Activated CD8-positive, alpha-beta memory T cell treated with anti-CD3 and anti-CD28 coated beads, Interleukin-2, amount 50 U/mL, for 1 hour (primary cell): ENCODE results near the gene ENTPD8.
"Not testable (repeated sequence)": the region's sequence is repeated elsewhere in the genome, so short reads cannot be mapped to it uniquely, and the experiment has no call there.

Source experiments
- DNase-seq: peaks from one replicate; pipeline ENCODE4 v3.0.0-alpha.2; 2020; ENCODE audit errors: extremely low read depth

Gene ENTPD8

DNA sequence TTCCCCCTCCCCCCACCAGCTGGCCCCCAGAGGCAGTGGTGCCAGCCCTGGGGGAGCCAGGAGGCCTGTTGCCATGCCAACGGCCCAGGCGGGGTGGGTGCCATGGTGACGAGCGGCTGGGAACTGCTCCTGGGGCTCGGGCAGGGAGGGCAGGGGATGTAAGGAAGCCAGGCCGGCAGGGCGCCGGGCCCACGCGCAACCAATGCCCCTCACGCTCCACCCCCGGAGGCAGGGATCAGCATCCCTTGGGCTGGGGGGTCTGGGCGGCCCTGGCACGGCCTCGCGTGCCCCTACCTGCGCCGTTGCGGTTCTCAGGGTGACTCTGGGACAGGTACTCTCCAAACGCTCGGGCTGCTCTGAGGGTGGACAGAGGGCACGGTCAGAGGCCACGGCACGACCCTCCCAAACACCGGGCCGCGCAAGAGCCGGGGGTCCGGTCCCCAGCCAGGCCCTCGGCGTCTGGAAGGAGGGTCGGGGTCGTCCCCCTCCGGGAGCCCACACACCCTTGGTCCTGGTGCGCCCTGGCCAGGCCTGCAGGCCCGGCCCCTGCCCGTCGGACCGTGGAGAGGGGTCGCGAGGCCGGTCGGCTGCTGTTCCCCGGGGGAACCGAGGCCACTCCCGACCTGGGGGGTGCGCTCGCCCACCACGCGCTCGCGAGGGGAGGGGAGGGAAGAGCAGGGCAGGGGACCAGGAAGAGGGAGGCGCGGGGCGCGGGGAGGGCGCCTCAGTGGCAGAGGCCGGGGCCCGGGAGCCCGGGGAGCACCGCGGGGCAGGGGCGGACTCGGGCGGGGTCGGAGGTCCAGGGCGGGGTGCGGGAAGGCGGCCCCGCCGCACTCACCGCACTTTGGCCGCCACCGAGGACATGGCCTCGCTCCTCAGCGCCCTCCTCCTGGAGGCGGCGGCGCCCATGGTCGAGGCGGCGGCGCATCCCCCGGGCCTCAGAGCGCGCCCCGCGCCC is 17.3 kb upstream of the ENTPD8 start:
- no peak for DNase-seq

DNA sequence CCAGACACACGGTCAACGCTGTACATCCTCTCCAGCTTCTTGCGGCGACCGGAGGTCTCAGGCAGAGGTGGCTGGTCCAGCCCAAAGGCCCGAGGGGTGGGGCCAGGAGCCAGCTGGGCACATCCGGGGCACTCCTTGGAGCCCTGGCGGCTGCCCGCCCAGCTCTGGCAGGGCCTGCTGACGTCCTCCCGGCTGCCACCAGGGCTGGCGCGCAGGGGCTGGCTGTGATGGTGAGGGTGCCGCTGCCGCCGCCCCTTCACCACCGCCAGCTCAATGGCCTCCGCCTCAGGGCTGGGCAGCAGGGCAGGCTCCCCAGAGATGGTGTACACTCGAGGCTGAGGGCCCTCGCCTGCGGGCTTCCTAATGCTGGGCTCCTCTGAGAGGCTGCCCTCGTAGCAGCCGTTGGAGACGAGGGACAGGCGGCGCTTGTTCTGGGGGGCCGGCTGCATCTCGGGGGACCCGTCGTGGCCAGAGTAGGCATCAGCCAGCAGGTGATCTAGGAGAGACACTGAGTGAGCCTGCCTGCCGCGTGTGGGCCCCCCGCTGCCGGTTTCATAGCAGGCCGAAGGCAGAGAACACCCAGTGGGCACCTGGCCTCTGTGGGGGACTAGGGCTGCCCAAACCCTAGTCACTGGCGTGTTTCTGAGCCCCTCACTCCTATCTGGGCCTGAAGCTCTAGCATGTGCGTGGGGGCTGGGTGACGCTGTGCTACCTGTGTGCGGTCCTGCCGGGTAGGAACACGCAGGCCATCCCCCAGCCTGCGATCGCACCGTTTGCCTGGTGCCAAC is 16.4 kb upstream of the ENTPD8 start:
- no peak for DNase-seq

DNA sequence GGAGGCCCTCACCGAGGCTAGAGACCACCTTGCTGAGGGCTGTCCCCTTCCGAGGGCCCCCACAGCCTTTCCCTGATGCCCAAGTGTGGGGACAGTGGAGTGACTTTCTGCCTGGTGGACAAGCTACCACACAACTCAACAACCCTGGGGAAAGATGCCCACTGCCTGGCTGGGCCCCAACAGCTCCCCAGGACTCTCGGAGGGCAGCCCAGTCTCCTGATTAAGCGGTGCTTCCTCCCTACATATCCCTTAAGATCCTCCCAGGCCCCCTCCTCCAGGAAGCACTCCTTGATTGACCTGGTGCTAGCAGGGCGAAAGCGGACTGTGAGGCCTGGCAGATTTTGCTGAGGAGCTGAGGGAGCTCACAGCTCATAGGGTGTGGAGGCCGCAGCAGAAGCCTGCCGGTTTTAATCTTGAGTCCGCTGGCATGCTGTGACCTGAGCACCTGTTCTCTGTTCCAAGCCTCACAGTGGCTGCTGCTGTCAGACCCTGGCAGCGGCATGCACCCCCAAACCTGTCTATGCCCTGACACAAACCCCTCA is 15.8 kb upstream of the ENTPD8 start:
- no peak for DNase-seq

DNA sequence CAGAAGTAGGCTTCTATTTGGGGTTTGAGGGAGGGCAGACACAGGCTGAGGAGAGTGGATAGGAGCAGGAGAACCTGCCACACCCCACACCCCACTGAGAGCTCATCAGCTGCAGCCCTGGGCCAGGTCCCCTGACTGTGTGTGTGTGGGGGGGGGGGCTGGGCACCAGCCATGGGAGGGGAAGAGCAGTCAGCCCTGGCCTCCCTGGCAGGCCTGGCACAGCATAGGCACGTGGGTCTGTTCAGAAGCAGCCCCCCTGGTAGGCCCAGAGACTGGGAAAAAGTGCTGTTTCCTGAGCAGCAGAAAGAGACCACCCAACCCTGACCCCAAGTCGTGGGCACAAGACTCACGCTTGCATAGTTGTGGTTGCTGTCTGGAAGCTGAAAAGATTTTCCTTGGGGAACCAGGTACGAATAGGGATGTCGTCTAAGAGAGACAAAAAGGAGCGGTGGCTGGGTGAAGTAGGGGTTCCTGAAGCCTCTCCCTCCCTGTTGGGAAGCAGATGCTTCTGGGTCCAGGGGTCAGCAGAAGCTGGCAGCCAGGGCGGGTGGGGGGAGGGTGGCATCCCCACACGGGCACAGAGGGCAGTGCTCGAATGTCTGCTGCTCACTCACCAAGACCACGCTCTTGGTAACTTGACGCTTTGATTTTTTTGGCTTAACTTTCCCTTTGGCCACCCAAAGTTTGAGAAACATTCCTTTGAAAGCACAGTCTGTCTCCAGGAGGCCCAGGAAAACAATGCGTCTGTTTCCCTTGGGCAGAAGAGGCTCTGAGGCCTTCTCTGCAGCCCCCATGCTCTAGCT is 15.1 kb upstream of the ENTPD8 start:
- no peak for DNase-seq

DNA sequence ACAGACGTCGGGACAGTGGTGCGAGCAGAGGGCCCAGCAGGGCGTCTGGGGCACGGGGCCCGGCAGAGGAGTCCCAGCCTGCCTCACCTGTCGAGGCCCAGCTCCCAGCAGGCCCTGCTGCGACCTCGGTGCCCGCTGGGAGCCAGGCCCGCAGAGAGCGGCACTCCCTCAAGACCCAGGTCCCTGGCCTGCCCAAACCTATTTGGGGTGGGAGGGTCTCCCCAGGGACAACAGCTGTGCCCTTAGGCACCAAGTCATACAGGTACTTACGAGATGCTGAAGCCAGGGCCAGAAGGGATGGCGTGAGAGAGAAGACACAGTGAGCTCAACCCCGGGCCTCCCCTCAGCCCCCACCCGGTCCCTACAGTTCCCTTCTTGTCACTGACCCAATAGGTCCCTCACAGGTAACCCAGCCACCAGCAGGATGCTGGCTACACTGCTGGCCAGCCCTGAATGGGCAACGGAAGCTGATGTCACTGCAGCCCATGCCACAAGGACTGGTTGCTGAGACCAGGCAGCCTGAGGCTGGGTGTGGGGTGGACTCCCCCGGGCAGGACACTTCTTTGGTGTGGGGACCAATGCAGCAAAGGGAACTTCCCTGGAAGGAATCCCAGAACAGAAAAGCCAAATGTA is 14.3 kb upstream of the ENTPD8 start:
- DNase-seq, result no peak

DNA sequence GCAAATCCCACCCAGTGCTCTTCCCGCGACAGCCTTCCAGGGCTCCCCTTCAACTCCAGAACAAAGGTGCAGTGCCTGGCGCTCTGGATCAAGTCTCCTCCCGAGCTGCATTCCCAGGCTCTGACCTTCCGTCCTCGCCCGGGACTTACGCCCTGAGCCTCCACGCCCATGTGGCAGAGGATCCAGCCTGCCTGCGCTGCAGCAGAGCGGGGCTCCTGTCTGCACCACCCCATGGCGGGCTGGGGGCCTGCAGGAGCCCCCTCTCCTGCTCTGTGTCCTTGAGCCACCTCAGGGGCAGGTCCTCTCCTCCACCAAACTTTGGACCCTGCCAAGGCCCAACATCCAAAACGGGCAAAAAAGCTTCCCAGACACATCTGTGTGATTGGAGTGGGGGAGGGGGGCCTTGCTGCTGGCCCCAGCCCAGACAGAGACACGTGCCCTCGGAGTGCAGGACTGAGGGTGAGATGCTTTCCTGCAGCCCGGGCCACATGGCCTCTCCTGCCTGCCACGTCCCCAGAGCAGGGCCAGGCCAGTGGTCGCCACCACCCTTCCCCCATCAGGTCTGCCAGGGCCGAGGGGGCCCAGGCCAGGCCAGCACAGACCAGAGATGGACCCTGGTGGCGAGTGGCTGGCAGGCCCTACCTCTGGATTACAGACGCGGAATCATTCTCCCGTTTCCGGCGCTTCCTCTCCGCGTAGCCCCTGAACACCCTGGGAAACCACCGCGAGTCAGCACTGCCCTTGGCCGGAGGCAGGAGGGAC is 13.6 kb upstream of the ENTPD8 start:
- no peak for DNase-seq

DNA sequence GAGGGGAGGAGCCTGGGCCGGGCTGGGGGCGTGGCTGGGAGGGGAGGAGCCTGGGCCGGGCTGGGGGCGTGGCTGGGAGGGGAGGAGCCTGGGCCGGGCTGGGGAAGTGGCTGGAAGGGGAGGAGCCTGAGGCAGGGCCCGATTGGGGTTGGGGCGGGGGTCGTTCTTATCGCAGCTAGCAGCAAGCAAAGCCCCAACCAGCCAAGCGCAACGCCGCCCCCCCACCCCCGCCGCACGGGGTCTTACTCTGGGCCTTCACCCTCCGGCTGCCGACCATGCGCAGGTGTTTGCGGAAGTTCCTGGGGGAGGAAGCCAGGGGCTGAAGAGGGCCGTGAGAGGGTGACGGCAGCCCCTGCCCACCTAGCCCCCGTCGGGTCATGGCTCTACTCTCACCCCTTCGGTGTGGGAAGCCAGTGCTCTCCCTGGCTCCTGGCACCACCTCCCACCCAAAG is 13.0 kb upstream of the ENTPD8 start:
- DNase-seq, result no peak

DNA sequence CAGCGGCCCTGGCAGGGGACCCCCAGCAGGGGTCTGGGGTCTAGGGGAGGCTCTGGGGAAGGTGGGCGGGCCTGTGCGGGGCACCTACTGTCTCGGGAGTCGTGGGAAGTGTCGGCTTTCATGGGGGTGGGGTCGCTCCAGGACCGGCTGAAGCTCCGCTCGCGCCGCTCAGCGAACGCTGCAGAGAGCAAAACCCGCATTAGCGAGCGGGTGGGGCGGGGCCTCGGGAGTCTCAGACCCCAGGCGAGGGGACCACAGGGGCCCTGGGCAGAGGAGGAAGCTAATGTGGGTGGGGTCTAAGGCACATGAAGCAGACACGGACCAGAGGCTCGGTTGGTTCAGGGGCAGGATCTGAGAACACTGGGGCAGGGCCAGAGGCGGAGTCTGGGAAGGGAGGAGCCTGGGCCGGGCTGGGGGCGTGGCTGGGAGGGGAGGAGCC is 12.5 kb upstream of the ENTPD8 start:
- DNase-seq, result no peak

DNA sequence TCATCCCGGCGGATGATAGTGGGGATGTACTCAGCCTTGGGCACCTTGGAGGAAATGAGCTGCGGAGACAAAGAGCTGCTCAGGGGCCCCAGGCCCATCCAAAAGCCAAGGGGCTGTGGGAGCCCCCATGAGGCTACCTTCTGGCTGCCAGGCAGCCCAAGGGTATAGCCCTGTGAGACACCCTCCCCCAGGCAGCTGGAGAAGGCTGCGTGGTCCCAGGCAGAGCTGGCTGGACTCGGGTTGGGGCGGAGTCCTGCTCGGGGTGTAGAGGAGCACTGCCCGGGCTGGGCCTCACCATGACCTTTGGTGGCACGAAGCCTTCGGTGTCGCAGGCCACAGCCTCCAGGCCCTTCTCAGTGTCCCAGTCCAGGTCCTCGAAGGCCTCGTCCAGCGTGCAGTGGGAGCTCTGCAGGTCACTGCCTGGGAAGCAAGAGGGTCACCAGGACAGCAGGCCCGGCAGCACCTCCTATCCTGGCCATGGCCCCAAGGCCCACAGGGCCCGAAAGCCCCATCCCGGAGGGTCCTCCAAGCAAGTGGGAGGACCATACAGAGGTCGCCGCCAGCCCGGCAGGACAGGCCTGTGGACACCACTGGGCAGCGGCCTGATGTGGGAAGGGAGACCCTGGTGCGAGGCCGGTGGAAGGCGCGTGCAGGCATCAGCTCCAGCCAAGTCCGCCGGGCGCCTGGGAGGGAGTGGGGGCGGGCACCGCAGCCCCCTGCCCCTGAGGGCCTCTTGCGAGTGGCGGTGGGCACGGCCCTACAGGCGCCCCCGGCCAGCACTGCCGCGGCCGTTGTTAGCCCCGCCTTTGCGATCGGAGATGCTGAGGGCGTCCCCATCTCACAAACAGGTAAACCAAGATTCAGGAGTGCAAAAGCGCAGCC is 11.8 kb upstream of the ENTPD8 start:
- DNase-seq, result no peak

DNA sequence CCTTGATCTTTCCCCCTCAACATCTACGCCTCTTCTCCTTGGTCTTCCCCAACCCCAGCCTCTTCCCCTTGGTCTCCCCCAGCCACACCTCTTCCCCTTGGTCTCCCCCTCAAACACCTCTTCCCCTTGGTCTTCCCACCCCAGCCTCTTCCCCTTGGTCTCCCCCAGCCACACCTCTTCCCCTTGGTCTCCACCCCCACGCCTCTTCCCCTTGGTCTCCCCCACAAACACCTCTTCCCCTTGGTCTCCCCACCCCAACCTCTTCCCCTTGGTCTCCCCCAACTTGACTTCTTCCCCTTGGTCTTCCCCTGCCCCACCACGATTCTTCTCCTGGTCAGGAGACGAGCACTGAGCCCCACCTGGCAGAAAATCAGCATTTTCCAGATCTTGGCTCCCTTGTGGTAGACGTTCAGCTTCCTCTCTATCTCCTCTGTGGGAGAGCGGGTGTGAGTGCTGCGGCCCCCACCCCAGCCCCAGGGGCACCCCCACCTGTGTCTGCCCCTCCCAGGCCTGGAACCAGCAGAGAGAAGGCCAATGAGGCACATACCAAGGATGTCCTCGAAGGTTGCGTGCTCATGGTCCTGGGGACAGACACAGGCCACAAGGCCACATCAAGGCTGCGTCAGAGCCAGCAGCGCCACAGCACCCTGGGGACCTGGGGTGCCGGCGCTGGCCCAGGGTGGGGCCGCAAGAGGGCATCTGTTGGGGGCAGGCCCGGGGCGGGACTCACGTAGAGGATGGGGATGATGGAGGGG is 11.0 kb upstream of the ENTPD8 start:
- no peak for DNase-seq

DNA sequence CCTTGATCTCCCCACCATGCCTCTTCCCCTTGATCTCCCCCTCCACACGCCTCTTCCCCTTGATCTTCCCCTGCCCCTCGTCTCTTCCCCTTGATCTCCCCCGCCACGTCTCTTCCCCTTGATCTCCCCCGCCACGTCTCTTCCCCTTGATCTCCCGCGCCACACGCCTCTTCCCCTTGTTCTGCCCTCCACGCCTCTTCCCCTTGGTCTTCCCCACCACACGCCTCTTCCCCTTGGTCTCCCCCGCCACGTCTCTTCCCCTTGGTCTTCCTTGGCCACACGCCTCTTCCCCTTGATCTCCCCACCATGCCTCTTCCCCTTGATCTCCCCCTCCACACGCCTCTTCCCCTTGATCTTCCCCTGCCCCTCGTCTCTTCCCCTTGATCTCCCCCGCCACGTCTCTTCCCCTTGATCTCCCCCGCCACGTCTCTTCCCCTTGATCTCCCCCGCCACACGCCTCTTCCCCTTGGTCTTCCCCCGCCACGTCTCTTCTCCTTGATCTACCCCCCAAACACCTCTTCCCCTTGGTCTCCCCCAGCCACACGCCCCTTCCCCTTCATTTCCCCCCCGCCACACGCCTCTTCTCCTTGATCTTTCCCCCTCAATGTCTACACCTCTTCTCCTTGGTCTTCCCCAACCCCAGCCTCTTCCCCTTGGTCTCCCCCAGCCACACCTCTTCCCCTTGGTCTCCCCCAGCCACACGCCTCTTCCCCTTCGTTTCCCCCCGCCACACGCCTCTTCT is 10.3 kb upstream of the ENTPD8 start:
- DNase-seq, result not testable (repeated sequence)

DNA sequence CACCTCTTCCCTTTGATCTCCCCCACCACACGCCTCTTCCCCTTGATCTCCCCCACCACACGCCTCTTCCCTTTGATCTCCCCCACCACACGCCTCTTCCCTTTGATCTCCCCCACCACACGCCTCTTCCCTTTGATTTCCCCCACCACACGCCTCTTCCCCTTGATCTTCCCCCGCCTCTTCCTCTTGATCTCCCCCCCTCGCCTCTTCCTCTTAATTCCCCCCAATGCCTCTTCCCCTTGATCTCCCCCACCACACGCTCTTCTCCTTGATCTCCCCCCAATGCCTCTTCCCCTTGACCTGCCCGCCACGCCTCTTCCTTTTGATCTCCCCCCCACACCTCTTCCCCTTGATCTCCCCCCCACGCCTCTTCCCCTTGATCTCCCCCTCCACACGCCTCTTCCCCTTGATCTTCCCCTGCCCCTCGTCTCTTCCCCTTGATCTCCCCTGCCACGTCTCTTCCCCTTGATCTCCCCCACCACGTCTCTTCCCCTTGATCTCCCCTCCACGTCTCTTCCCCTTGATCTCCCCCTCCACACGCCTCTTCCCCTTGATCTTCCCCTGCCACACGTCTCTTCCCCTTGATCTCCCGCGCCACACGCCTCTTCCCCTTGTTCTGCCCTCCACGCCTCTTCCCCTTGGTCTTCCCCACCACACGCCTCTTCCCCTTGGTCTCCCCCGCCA is 9.5 kb upstream of the ENTPD8 start:
- peak; percentile 39 for DNase-seq

DNA sequence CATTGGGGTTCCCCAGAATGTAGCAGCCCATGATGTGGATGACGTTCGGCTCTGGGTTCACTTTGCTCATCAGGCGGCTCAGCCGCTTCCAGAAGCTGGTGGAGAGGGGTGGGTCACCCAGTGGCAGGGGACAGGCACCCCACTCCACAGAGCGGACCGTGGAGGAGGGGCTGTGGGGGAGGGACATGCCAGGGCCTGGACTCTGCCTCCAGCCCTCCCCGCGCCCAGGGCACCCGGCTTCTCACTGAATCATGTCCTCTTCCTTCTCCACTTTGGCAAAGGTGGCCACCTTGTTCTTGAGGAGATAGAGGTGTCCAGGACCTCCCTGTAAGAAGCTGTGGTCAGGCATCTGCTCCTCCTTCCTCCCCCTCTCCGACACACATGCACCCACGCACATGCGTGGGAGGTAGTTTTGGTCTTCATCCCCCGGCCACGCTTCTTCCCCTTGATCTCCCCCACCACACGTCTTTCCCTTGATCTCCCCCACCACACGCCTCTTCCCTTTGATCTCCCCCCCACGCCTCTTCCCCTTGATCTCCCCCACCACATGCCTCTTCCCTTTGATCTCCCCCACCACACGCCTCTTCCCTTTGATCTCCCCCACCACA is 8.9 kb upstream of the ENTPD8 start:
- peak; percentile 22 for DNase-seq

DNA sequence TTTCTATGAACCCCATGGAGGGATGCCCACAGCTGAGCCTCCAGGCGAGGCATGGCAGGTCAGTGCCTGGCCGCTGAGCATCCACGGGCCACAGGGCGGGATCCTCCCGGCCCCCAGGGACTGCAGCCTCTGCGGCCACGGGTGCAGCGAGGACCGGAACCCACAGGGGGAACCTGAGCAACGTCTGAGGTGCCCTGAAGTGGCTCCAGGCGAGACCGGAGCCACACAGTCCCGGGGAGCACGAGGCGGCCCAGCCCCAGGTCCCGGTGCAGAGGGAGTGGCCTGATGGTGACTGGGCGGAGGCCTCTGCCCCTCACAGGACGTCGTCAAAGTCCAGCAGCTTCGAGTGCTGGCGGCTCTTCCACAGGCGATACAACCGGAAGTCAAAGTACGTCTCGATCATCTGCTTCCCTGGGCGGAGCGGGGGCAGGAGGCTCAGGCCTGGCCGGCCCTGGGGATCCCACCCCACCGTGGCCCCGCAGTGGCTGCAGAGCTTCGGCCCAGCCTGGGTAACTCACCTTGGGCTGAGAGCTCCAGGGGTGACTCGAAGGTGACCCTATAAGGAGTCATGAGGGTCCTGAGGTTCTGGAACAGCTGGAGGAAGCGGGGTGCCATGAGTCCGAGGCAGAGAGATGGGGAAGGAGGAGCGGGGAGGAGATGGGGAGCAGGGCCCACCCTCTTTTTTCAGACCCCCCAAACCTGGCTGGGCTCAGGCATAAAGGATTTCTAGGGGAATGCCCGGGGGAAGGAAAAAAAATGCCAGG is 8.1 kb upstream of the ENTPD8 start:
- DNase-seq, result no peak

DNA sequence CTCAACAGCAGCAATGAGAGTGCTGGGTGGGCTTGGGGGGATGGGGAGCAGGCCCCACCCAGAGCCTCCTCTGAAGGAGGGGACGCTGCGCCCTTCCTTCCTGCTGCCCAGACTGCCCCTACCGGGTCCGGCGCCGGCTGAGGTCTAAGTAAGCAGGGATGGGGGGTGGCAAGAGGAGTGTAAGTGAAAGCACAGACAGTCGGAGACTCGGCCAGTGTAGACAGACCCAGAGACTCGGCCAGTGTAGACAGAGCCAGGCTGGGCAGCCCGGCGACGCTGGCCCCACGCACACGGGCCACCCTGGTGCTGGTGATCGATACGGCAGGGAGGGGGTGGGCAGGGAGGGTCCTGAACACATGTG is 7.4 kb upstream of the ENTPD8 start:
- DNase-seq, result no peak
